Measurements from ENCODE around the gene ITGB3BP.

DNA sequence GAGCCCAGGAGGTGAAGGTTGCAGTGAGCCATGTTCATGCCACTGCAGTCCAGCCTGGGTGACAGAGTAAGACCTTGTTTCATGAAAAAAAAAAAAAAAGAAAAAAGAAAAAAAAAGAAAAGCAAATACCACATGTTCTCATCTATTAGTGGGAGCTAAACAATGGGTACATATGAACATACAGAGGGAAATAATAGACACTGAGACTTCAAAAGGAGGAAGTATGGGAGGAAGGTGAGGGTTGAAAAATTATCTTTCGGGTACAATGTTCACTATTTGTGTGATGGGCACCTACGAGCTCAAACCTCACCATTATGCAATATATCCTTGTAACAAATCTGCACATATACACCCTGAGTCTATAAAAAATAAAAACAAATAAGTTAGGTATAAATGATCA, 6.4 kb downstream of the ITGB3BP start:
- TF ChIP-seq CTCF (conservative IDR thresholded peaks at IDR 0.05 in 1 of 2, IDR thresholded peaks at IDR 0.05 in 1 of 2; ENCODE audit: low read depth in 1 of 2, low read length in 2 of 2) (no peak), EZH2 (IDR thresholded peaks at IDR 0.05; ENCODE audit: low read length, missing control alignments) (no peak)
